K562 (cell line): ENCODE results near the gene SLC22A7. TPM values are rescaled to one million over a fixed set of nuclear protein-coding genes. Genes with fewer than 3 reads are reported as not detected.
A peak's percentile ranks its signal among the peaks of the same experiment; 100 is the strongest.

Experiments
- ATAC-seq: fragments of 200-7000 bp; cut with Tn5 transposase; 3 replicates; pipeline ENCODE4 v1.9.1; 2020; ENCODE audit warnings: moderate library complexity
- BruUV-seq: library from RNA; stranded (reverse); fragments of 400-500 nt; replicated peaks from 2 replicates; lab custom pipeline; 2021; lab: Mats Ljungman, UMichigan
- CTCF ChIA-PET: fragments of 300-600 bp; formaldehyde crosslinking; extraction: SDS; loops from one replicate; lab custom pipeline; 2021; ENCODE audit warnings: low intra/inter-chr PET ratio; lab: Yijun Ruan, JAX
- POLR2A ChIA-PET: fragments of 300-600, 350-650 bp; sonication (Branson Sonifier 250); formaldehyde crosslinking; extraction: SDS; loops from one replicate; lab custom pipeline; 2021; ENCODE audit warnings: antibody characterized with exemption, inconsistent platforms; lab: Yijun Ruan, JAX
- DNase-seq, 4 experiments: peaks; one replicate each; pipeline versions ENCODE4 v3.0.0 to v3.0.0-alpha.2; 2011 to 2018; ENCODE audit warnings: low spot score in 3 of 4, mixed read lengths in 3 of 4; ENCODE audit errors: extremely low read depth in 1 of 4
- FAIRE-seq: peaks from 2 replicates; lab custom pipeline; 2011; peaks lifted over from hg19 to GRCh38; lab: Jason Lieb, UNC
- H2AFZ ChIP-seq: 2 replicates; pipeline ENCODE4 v1.6.0; 2011; ENCODE audit warnings: low read depth, low read length, control low read depth, inconsistent platforms
- H3K27ac ChIP-seq: fragments of 200-600 bp; 3 replicates; pipeline ENCODE4 v1.8.0; 2011; ENCODE audit warnings: low read depth, mild to moderate bottlenecking, control low read depth, inconsistent platforms, low read length, moderate library complexity, mixed read lengths; ENCODE audit errors: extremely low read depth
- H3K27me3 ChIP-seq, 2 experiments: fragments of 300-600 bp in 1 of 2; 2 replicates in 1 of 2; 3 replicates in 1 of 2; pipeline versions ENCODE4 v1.6.0 to v1.8.0; 2011; ENCODE audit warnings: inconsistent platforms in 2 of 2, low read length in 2 of 2, mild to moderate bottlenecking in 1 of 2, mixed read lengths in 1 of 2, moderate library complexity in 1 of 2; ENCODE audit not compliant: control insufficient read depth in 2 of 2, insufficient read depth in 2 of 2
- H3K36me3 ChIP-seq: fragments of 300-600 bp; 3 replicates; pipeline ENCODE4 v1.8.0; 2011; ENCODE audit warnings: mild to moderate bottlenecking, low read length, inconsistent platforms; ENCODE audit not compliant: control insufficient read depth, insufficient read depth
- H3K4me1 ChIP-seq, 2 experiments: fragments of 200-600 bp in 1 of 2; replicated peaks in 1 of 2; 2 replicates in 1 of 2; 3 replicates in 1 of 2; pipeline versions ENCODE4 v1.5.1 to v1.8.0; 2011; ENCODE audit warnings: inconsistent platforms in 2 of 2, low read length in 2 of 2, mild to moderate bottlenecking in 1 of 2, mixed read lengths in 1 of 2, moderate library complexity in 1 of 2; ENCODE audit not compliant: control insufficient read depth in 2 of 2, insufficient read depth in 2 of 2
- H3K4me2 ChIP-seq: 2 replicates; pipeline ENCODE4 v1.6.1; 2011; ENCODE audit warnings: low read length, control low read depth, inconsistent platforms, mixed read lengths; ENCODE audit not compliant: insufficient read depth
- H3K4me3 ChIP-seq: fragments of 200-600 bp; sonication (generic), shearing (Covaris generic); 2 replicates; pipeline ENCODE4 v1.5.1; 2016; ENCODE audit warnings: control low read depth, inconsistent platforms
- H3K79me2 ChIP-seq: fragments of 200-600 bp; 3 replicates; pipeline ENCODE4 v1.8.0; 2011; ENCODE audit warnings: low read length, inconsistent platforms; ENCODE audit not compliant: control insufficient read depth, insufficient read depth
- H3K9ac ChIP-seq, 2 experiments: 2 replicates each; pipeline versions ENCODE4 v1.6.0 to v1.6.1; 2011; ENCODE audit warnings: low read depth in 2 of 2, low read length in 2 of 2, control low read depth in 1 of 2, inconsistent platforms in 1 of 2, mild to moderate bottlenecking in 1 of 2, mixed read lengths in 1 of 2; ENCODE audit not compliant: insufficient read depth in 1 of 2
- H3K9me1 ChIP-seq: one replicate; pipeline ENCODE4 v1.6.0; 2011; ENCODE audit warnings: inconsistent platforms, mild to moderate bottlenecking, low read length, moderate library complexity; ENCODE audit not compliant: control insufficient read depth, insufficient read depth
- H3K9me3 ChIP-seq: replicated peaks from 2 replicates; pipeline ENCODE4 v1.5.1; 2011; ENCODE audit warnings: low read depth, low read length, inconsistent platforms; ENCODE audit not compliant: control insufficient read depth, insufficient read depth
- H4K20me1 ChIP-seq: replicated peaks from 2 replicates; pipeline ENCODE4 v1.6.1; 2011; ENCODE audit warnings: low read length, inconsistent platforms, mixed read lengths; ENCODE audit not compliant: control insufficient read depth, insufficient read depth
- BCOR ChIP-seq: fragments of 450-650 bp; IDR thresholded peaks from 2 replicates; pipeline ENCODE4 v1.6.1; 2016
- KDM1A ChIP-seq, 2 experiments: fragments of 450-650 bp; IDR thresholded peaks; 2 replicates each; pipeline ENCODE4 v1.6.1; 2016; ENCODE audit warnings: mild to moderate bottlenecking in 2 of 2
- NFE2L1 ChIP-seq: fragments of 450-650 bp; IDR thresholded peaks from 2 replicates; pipeline ENCODE4 v1.6.1; 2016; ENCODE audit warnings: missing genetic modification characterization, low read depth, mild to moderate bottlenecking, missing compliant biosample characterization, moderate library complexity, borderline replicate concordance
- PHF21A ChIP-seq: fragments of 450-650 bp; IDR thresholded peaks from 2 replicates; pipeline ENCODE4 v1.6.1; 2017; ENCODE audit warnings: low read depth, borderline replicate concordance
- RBM25 ChIP-seq: fragments of 200-400 bp; formaldehyde crosslinking; IDR thresholded peaks from 2 replicates; pipeline ENCODE4 v1.6.1; 2018; ENCODE audit warnings: low read length, low read depth, moderate library complexity; ENCODE audit not compliant: severe bottlenecking
- SLC30A9 ChIP-seq: fragments of 250-450 bp; sonication (Bioruptor Pico); IDR thresholded peaks from 2 replicates; pipeline ENCODE4 v1.8.0; 2022; ENCODE audit warnings: mild to moderate bottlenecking, moderate library complexity
- STAG1 ChIP-seq: sonication (generic); formaldehyde crosslinking; IDR thresholded peaks from 2 replicates; pipeline ENCODE4 v1.5.0; 2020; ENCODE audit warnings: missing genetic modification reagents, borderline replicate concordance
- ZNF354B ChIP-seq: fragments of 250-450 bp; sonication (Bioruptor Pico); IDR thresholded peaks from 2 replicates; pipeline ENCODE4 v1.4.0; 2020
- WGBS: fragments of 100-300 bp; shearing (Covaris generic); methylation state at CpG from one replicate; pipeline ENCODE4 v1.1.6; 2016; ENCODE audit warnings: low coverage, mixed read lengths; ENCODE audit not compliant: insufficient coverage; ENCODE audit errors: missing lambda C conversion rate; 5-methylcytosine and 5-hydroxymethylcytosine counted together
- in situ Hi-C: fragments of 300-500 bp; cut with MboI; formaldehyde crosslinking; loops from 4 replicates; pipeline ENCODE4 v1.15.0; 2018; ENCODE audit warnings: inconsistent platforms, mixed read lengths
- intact Hi-C: fragments of 100-400 bp; cut with micrococcal nuclease; formaldehyde crosslinking; loops from 2 replicates; pipeline ENCODE4 v1.14.2; 2022
- polyA plus RNA-seq, 8 experiments: library from polyadenylated mRNA; depleted of rRNA in 4 of 8; stranded (reverse) in 5 of 8; unstranded in 3 of 8; fragments of >200 nt; fragmentation: Nextera tagmentation in 2 of 8; fragmentation: Illumina TruSeq in 1 of 8; extraction: Ambion mirVana in 2 of 8; extraction: Trizol in 1 of 8; gene quantifications; 2 replicates each; pipeline versions ENCODE4 v1.2.1 to v1.2.3, GENCODE V29; 2011 to 2014; ENCODE audit warnings: inconsistent platforms in 1 of 8, missing spikeins in 1 of 8
- total RNA-seq, 7 experiments: library from RNA; depleted of rRNA in 6 of 7; stranded (reverse); fragments of >200 nt in 6 of 7; fragmentation: Illumina TruSeq in 2 of 7; extraction: Trizol in 2 of 7; gene quantifications; 2 replicates each; pipeline versions ENCODE4 v1.2.1 to v1.2.3, GENCODE V29; 2011 to 2021; ENCODE audit warnings: low replicate concordance in 1 of 7
- TF ChIP-seq, protein P1 (sequence below): fragments of 250-450 bp; sonication (Bioruptor Pico); IDR thresholded peaks from 2 replicates; pipeline ENCODE4 v1.8.0; 2022; ENCODE audit warnings: inconsistent platforms

Gene SLC22A7
- total and polyA plus RNA-seq, 9 of the 15 experiments (the other 6 are each of a cell fraction or from before 2014, with no cell fraction given) = not detected

- ATAC-seq (no peak), FAIRE-seq (no peak), DNase-seq (no peak)
- H3K4me2 ChIP-seq = no peak overlapping the region
- in situ Hi-C loops (no loop called here), intact Hi-C loops (no loop called here)
- no peak overlapping the region for H3K27ac ChIP-seq
- BruUV-seq = no TSS peak
- H4K20me1 ChIP-seq = peaks cover 21% of the 10 kb centered on the region
- no peaks in the 10 kb centered on the region for H3K9me1 ChIP-seq
- ChIA-PET CTCF (no interaction called here), POLR2A (interaction anchor here (0.6 to 0.7 kb wide), 2 partner anchors 11 to 138 kb away, joined by 3 read pairs; no protein-coding TSS in a partner anchor)
- H3K4me3 ChIP-seq = no peak overlapping the region
- WGBS = 4% methylated on average over 9 of the region's 9 CpGs
- H3K79me2 ChIP-seq = no peaks in the 10 kb centered on the region
- no peaks in the 10 kb centered on the region for H3K9me3 ChIP-seq
- no peak overlapping the region for H2AFZ ChIP-seq
- TF ChIP-seq RBM25 (peak; percentile 85), PHF21A (no peak), STAG1 (0 out of 2 replicates have a peak, but pooled peaks have one; percentile 2), ZNF354B (CRISPR knock-in tag) (no peak), NFE2L1 (tag) (no peak), BCOR (peak; percentile 68), KDM1A (IDR thresholded peaks at IDR 0.05) (0 out of 4 replicates have a peak, but pooled peaks of 1 of the 2 experiments have one; percentile 42), SLC30A9 (CRISPR knock-in tag) (no peak)
- TF ChIP-seq, protein P1, sequence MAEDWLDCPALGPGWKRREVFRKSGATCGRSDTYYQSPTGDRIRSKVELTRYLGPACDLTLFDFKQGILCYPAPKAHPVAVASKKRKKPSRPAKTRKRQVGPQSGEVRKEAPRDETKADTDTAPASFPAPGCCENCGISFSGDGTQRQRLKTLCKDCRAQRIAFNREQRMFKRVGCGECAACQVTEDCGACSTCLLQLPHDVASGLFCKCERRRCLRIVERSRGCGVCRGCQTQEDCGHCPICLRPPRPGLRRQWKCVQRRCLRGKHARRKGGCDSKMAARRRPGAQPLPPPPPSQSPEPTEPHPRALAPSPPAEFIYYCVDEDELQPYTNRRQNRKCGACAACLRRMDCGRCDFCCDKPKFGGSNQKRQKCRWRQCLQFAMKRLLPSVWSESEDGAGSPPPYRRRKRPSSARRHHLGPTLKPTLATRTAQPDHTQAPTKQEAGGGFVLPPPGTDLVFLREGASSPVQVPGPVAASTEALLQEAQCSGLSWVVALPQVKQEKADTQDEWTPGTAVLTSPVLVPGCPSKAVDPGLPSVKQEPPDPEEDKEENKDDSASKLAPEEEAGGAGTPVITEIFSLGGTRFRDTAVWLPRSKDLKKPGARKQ (CRISPR knock-in tag) = no peak
- H3K9ac ChIP-seq = 0 out of 4 replicates have a peak overlapping the region, but pooled peaks of 1 of the 2 experiments have one; percentile 15
- H3K36me3 ChIP-seq = no peaks in the 10 kb centered on the region
- H3K4me1 ChIP-seq = peaks cover 0 to 15% of the 10 kb centered on the region in 2 experiments; a peak in 2 of 5 replicates
- peaks cover 49 to 77% of the 10 kb centered on the region in 2 experiments for H3K27me3 ChIP-seq
Measured at GRCh38 chr6:43256670-43257366, 41.2 kb upstream of the SLC22A7 start.
